WTC11 (cell line): ENCODE results near the gene VEGFC. TPM values are rescaled to one million over a fixed set of nuclear protein-coding genes. Genes with fewer than 3 reads are reported as not detected.

Experiments
- ATAC-seq: fragments of 200-7000 bp; cut with Tn5 transposase; 2 replicates; pipeline ENCODE4 v1.10.0; 2021; ENCODE audit warnings: mild to moderate bottlenecking, moderate library complexity
- CTCF ChIA-PET: fragments of 300-600 bp; sonication (Branson Sonifier 250); formaldehyde crosslinking; loops from one replicate; lab custom pipeline; 2021; ENCODE audit warnings: antibody characterized with exemption; lab: Charles Lee
- POLR2A ChIA-PET: fragments of 350-600 bp; sonication (Branson Sonifier 250); formaldehyde crosslinking; loops from one replicate; lab custom pipeline; 2021; ENCODE audit warnings: antibody characterized with exemption; lab: Charles Lee
- DNase-seq: peaks from one replicate; pipeline ENCODE4 v3.0.0; 2021; ENCODE audit warnings: low spot score
- H3K27ac Mint-ChIP-seq: 2 replicates; pipeline ENCODE4 v1.8.0; 2021; ENCODE audit warnings: mixed read lengths
- H3K27me3 Mint-ChIP-seq: 2 replicates; pipeline ENCODE4 v1.8.0; 2021; ENCODE audit warnings: low read depth, mild to moderate bottlenecking, moderate library complexity, mixed read lengths
- H3K36me3 Mint-ChIP-seq: 2 replicates; pipeline ENCODE4 v1.8.0; 2021; ENCODE audit warnings: mixed read lengths
- H3K4me1 Mint-ChIP-seq: 2 replicates; pipeline ENCODE4 v1.8.0; 2022; ENCODE audit warnings: mixed read lengths
- H3K4me3 Mint-ChIP-seq: 2 replicates; pipeline ENCODE4 v1.8.0; 2021; ENCODE audit warnings: mild to moderate bottlenecking, moderate library complexity, mixed read lengths
- H3K9me3 Mint-ChIP-seq: 2 replicates; pipeline ENCODE4 v1.8.0; 2021; ENCODE audit warnings: mixed read lengths
- ATF3 ChIP-seq: sonication (generic); formaldehyde crosslinking; conservative IDR thresholded peaks from 2 replicates; pipeline ENCODE4 v1.8.1; 2022; ENCODE audit warnings: mild to moderate bottlenecking, missing genetic modification reagents
- CREM ChIP-seq: sonication (generic); formaldehyde crosslinking; IDR thresholded peaks from 2 replicates; pipeline ENCODE4 v1.8.1; 2022; ENCODE audit warnings: mild to moderate bottlenecking, missing genetic modification reagents, moderate library complexity
- CTCF ChIP-seq: fragments of 200-600 bp; IDR thresholded peaks from 2 replicates; pipeline ENCODE4 v1.8.0; 2022; ENCODE audit warnings: antibody characterized with exemption
- E2F5 ChIP-seq: sonication (generic); formaldehyde crosslinking; IDR thresholded peaks from 2 replicates; pipeline ENCODE4 v1.8.1; 2022; ENCODE audit warnings: mild to moderate bottlenecking, moderate library complexity, missing genetic modification reagents
- EMX1 ChIP-seq: fragments of 250-450 bp; sonication (Bioruptor Pico); IDR thresholded peaks from 2 replicates; pipeline ENCODE4 v1.8.0; 2021; ENCODE audit warnings: mild to moderate bottlenecking
- FOXP4 ChIP-seq: sonication (generic); formaldehyde crosslinking; IDR thresholded peaks from 2 replicates; pipeline ENCODE4 v1.8.0; 2022; ENCODE audit warnings: mild to moderate bottlenecking, missing genetic modification reagents
- GABPB1 ChIP-seq: sonication (generic); formaldehyde crosslinking; IDR thresholded peaks from 2 replicates; pipeline ENCODE4 v1.8.1; 2023; ENCODE audit warnings: mild to moderate bottlenecking, missing genetic modification reagents
- HMGXB4 ChIP-seq: sonication (generic); formaldehyde crosslinking; IDR thresholded peaks from 2 replicates; pipeline ENCODE4 v1.8.1; 2023; ENCODE audit warnings: mild to moderate bottlenecking, moderate library complexity, missing genetic modification reagents
- MAX ChIP-seq: sonication (generic); formaldehyde crosslinking; IDR thresholded peaks from 2 replicates; pipeline ENCODE4 v1.8.0; 2022; ENCODE audit warnings: mild to moderate bottlenecking, missing genetic modification reagents
- NFYB ChIP-seq: sonication (generic); formaldehyde crosslinking; conservative IDR thresholded peaks from 2 replicates; pipeline ENCODE4 v1.8.0; 2022; ENCODE audit warnings: low read depth, missing genetic modification reagents
- NR2C2 ChIP-seq: sonication (generic); formaldehyde crosslinking; IDR thresholded peaks from 2 replicates; pipeline ENCODE4 v1.8.0; 2022; ENCODE audit warnings: mild to moderate bottlenecking, missing genetic modification reagents
- PRRX2 ChIP-seq: fragments of 250-450 bp; sonication (Bioruptor Pico); IDR thresholded peaks from 2 replicates; pipeline ENCODE4 v1.8.0; 2021; ENCODE audit warnings: mild to moderate bottlenecking
- RELA ChIP-seq: sonication (generic); formaldehyde crosslinking; IDR thresholded peaks from 2 replicates; pipeline ENCODE4 v1.8.1; 2022; ENCODE audit warnings: missing genetic modification reagents, mild to moderate bottlenecking, borderline replicate concordance
- SMAD3 ChIP-seq: sonication (generic); formaldehyde crosslinking; IDR thresholded peaks from 2 replicates; pipeline ENCODE4 v1.8.0; 2022; ENCODE audit warnings: missing genetic modification reagents, mild to moderate bottlenecking, borderline replicate concordance
- USF1 ChIP-seq: sonication (generic); formaldehyde crosslinking; IDR thresholded peaks from 2 replicates; pipeline ENCODE4 v1.8.0; 2022; ENCODE audit warnings: mild to moderate bottlenecking, missing genetic modification reagents
- ZNF263 ChIP-seq: sonication (generic); formaldehyde crosslinking; IDR thresholded peaks from 2 replicates; pipeline ENCODE4 v1.8.1; 2022; ENCODE audit warnings: low read depth, mild to moderate bottlenecking, moderate library complexity, missing genetic modification reagents
- ZNF281 ChIP-seq: sonication (generic); formaldehyde crosslinking; IDR thresholded peaks from 2 replicates; pipeline ENCODE4 v1.8.0; 2023; ENCODE audit warnings: mild to moderate bottlenecking, missing genetic modification reagents
- ZNF317 ChIP-seq: sonication (generic); formaldehyde crosslinking; IDR thresholded peaks from 2 replicates; pipeline ENCODE4 v1.8.1; 2023; ENCODE audit warnings: low read depth, mild to moderate bottlenecking, moderate library complexity, missing genetic modification reagents, borderline replicate concordance
- ZNF396 ChIP-seq: fragments of 250-450 bp; sonication (Bioruptor Pico); IDR thresholded peaks from 2 replicates; pipeline ENCODE4 v1.8.0; 2021; ENCODE audit warnings: mild to moderate bottlenecking, moderate library complexity, borderline replicate concordance
- ZNF671 ChIP-seq: fragments of 250-450 bp; sonication (Bioruptor Pico); IDR thresholded peaks from 2 replicates; pipeline ENCODE4 v1.8.0; 2021; ENCODE audit warnings: mild to moderate bottlenecking
- total RNA-seq: library from RNA; stranded (reverse); gene quantifications from 3 replicates; pipeline ENCODE4 v1.2.3, GENCODE V29; 2021

Gene VEGFC
- total RNA-seq, 1 experiment from 2014 or later: 0.61 TPM

- TF ChIP-seq MAX (CRISPR knock-in tag) (no peak), E2F5 (CRISPR knock-in tag) (no peak), CREM (CRISPR knock-in tag) (no peak), NFYB (CRISPR knock-in tag) (no peak), CTCF (no peak), HMGXB4 (no peak), ZNF281 (CRISPR knock-in tag) (no peak)
Observed at GRCh38 chr4:176840166-176840565, 47.4 kb upstream of the VEGFC start (continued).

- Mint-ChIP-seq H3K27ac (no peak overlapping the region), H3K4me1 (peaks cover 10% of the 10 kb centered on the region), H3K9me3 (no peaks in the 10 kb centered on the region), H3K27me3 (no peaks in the 10 kb centered on the region), H3K36me3 (no peaks in the 10 kb centered on the region), H3K4me3 (no peak overlapping the region)
- ChIA-PET POLR2A (no interaction called here), CTCF (no interaction called here)
- ATAC-seq (no peak), DNase-seq (no peak)
- TF ChIP-seq E2F5 (CRISPR knock-in tag): no peak
- TF ChIP-seq SMAD3: no peak
- no peak for TF ChIP-seq ZNF263 (CRISPR knock-in tag)
- no peak for TF ChIP-seq ZNF317 (CRISPR knock-in tag)
- no peak for TF ChIP-seq PRRX2 (CRISPR knock-in tag)
- TF ChIP-seq FOXP4 (CRISPR knock-in tag): no peak
- no peak for TF ChIP-seq ZNF396 (CRISPR knock-in tag)
- TF ChIP-seq NR2C2 (CRISPR knock-in tag): no peak
- TF ChIP-seq ATF3: no peak
- TF ChIP-seq RELA (CRISPR knock-in tag): no peak
- no peak for TF ChIP-seq HMGXB4
- TF ChIP-seq GABPB1 (CRISPR knock-in tag): no peak
- no peak for TF ChIP-seq EMX1 (CRISPR knock-in tag)
- no peak for TF ChIP-seq ZNF671 (CRISPR knock-in tag)
- no peak for TF ChIP-seq CTCF
- TF ChIP-seq USF1 (CRISPR knock-in tag): no peak
Observed at GRCh38 chr4:176839656-176840055, 46.9 kb upstream of the VEGFC start.
